Measurements from ENCODE around the gene ALDH3A1. TPM values are rescaled to one million over a fixed set of nuclear protein-coding genes. Genes with fewer than 3 reads are reported as not detected.

ALDH3A1 gene
- total RNA-seq, 1 donor from 2014 or later = 17.1 TPM

DNA sequence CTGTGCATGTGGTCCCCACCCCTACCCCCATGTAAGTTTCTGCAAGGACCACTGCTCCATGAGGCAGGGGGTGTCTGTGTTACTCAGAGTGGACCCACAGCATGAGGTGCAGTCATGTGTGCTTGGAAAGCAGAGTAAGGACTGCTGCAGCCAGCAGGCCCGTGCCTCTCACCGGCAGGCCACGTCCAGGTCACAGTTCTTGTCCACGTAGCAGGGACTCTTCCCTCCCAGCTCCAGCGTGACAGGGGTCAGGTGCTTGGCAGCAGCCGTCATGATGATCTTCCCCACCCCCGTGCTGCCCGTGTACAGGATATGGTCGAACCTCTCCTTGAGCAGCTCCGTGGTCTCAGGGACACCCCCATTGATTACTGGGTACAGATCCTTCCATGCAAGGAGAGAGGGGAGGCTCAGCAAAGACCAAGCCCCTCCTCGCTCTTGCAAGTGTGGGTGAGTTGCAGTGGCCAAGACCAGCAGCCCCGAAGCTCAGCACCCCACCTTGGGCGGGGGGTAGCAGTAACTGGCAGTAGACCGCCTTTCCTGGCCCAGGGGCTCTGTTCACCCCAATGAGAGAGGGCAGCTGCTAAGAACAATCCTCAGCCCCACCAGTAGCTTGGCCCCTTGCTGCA is 6.2 kb downstream of the ALDH3A1 start:
- DNase-seq = no peak

DNA sequence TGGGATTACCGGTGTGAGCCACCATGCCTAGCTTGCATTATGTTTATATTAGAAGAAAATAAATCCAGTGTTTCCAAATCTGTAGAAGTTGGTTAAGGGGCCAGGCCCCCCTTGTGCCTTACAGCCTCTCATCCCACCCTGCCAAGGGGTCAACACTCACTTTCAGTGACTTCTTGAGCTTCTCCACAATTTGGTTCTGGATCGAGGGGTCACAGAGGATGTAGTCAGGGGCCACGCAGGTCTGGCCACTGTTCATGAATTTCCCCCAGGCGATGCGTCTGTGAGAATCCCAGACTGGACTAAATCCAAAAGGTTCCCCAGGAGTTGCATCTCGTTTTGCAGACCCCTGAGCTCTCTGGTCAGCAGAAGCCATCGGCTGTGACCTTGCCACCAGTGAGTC is 7.2 kb downstream of the ALDH3A1 start:
- DNase-seq = no peak

GRCh38 chr17:19739241-19740201 is 8.6 kb downstream of the ALDH3A1 start:
- DNase-seq = no peak

DNA sequence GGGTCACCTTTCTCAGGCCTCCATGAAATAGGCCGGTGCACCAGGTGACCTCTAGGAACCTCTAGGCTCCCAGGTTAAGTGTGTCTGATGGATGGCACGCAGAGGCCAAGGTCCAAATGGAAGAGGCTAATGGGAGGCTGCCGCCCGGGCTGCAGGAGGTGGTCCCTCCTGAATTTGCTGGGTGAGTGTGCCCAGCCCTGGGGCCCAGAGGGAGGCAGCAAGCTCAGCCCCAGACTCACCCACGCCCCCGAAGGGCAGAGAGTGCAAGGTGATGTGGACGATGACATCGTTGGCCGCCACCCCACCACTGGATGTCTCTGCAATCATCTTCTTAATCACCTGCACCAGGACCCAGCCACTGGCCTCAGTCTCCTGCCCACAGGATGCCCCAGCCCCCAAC is 9.3 kb downstream of the ALDH3A1 start:
- no peak for DNase-seq

DNA sequence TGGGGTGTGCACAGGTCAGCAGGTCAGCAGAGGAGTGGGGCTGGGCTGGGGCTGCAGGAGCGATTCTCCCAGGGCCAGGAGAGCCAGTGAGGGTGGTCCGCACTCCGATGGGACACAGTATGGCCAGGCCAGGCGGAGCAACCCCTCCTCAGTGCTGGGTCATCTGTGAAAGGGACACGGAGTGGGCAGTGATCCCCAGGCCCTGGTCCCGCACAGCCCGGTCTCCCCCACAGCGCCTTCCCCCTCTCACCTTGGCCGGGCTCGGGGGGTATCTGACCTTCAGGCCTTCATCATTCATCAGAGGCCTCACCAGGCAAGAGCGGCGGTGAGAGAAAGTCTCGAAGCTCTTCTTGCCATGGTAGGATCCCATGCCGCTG is 10.0 kb downstream of the ALDH3A1 start:
- no peak for DNase-seq

- no peak for DNase-seq
Measured at GRCh38 chr17:19737305-19738072, 10.6 kb downstream of the ALDH3A1 start.

GRCh38 chr17:19736071-19736470 is 12.0 kb downstream of the ALDH3A1 start:
- no peak for DNase-seq

DNA sequence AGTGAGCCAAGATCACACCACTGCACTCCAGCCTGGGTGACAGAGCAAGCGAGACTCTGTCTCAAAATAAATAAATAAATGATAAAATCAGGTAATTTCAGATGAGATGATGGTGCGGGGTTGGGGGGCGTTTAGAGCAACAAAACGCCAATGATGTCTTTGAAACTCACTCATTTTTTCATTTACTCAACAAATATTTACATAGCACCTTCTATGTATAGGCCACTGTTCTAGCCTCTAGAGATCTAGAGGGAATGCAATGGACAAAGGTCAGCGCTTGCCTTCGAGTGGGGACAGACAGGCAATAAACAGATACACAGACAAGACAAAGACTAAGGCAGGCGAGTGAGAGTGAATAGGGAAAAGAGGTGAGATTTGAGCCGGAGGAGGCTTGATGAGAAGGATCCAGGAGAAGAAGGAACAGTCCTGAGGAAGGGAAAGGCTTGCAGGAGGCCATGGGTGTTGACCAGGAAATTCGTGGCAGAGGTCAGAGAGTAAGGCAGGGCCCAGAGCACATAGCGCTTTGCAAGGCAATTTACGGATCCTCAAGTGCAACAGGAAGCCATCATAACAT is 14.1 kb downstream of the ALDH3A1 start:
- DNase-seq = no peak

DNA sequence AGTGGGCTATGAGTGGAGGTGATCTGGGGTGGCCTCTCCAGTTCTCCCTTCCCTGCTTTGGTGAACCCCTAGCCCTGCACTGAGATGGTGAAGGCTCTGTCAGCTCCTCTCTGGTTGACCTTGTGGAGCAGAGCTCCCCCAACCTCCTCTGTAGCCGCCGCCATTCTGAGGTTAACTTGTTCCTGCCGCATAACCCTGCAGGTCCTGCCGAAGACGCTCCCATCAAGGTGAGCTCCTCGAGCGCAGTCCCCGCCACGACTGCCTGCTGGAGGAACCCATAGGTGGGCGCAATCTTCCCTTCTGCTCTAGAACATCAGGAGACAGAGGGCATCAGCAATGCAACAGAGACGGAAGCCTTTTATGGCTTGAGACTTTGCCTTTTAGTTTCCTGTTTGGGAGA is 16.5 kb downstream of the ALDH3A1 start:
- DNase-seq = no peak

DNA sequence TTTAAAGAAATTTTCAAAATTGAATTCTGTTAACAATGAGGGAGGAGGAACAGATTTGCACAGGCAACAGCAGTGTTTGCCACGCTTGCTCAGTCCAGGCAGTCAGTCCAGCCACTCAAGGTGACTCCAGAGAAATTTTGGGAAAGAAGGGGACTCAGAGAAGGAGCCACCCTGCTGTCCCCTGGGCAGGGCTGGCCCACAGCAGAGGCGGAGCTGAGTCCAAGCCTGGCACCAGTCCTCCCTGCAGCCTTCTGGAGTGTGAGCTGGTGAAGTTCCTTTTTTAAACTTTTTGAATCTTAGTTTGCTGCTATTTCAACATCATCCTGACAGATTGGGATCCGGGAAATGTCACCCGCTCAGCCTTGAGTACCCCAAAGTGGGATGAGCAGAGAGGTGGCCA is 17.3 kb downstream of the ALDH3A1 start:
- DNase-seq = no peak

- no peak for DNase-seq
Measured at GRCh38 chr17:19729900-19730299, 18.2 kb downstream of the ALDH3A1 start.

GRCh38 chr17:19728084-19728495 is 20.0 kb downstream of the ALDH3A1 start:
- DNase-seq = peak; percentile 97

- DNase-seq = peak; percentile 95
Measured at GRCh38 chr17:19727501-19728078, 20.5 kb downstream of the ALDH3A1 start.

- DNase-seq = peak; percentile 45
Measured at GRCh38 chr17:19726631-19727376, 21.3 kb downstream of the ALDH3A1 start.

DNA sequence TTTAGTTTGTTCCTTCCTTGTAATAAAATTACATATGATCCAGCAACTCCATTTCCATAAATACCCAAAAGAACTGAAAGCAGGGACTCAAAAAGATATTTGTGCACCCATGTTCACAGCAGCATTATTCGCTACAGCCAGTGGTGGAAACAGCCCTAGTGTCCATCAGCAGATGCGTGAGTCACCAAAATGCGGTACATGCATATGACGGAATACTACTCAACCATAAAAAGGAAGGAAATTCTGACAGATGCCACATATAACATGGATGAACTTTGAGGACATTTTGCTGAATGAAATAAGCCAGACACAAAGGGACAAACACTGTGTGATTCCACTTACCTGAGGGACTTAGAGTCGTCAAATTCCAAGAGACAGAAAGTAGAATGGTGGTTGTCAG is 22.6 kb downstream of the ALDH3A1 start:
- DNase-seq = no peak

DNA sequence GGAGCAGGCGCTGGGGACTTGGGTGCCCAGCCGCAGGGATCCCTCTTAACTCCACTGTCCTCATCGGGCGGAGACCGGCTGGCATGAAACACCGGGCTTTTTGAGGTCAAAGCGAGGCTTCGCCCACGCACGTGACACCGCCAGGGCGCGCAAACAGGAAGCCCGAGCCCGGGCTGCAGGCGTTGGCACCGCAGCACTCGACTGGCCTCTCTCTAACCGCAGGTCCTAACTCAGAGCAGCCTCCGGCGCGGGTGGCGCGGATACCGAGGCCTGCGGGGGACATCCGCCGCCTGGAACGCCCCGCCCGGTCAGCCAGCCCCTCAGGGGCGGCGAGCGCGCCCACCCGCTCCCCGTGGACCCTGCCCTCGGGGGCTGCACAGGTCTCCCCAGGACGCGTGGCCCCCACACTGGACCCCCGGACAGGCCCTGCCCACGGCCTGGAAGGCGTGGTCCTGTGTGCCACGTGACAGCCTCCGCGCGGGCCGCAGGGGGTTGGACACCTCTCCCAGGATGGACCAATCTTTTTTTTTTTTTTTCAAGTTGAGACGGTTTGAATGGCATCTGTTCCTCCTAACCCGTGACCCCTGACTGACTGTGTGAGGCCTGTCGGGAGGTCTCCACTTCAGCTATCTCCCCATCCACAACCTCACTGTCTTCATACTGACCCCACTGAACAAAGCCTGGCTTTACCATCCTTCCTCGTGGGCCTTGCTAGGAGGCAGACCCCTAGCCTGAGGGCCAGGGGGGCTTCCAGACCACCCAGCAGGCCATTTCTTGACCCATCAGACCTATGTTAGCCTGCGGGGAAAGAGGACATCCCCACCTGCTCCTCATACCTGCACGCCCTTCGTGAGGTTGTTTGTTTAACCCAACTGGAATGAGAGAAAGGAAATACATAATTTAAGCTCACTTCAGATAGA is 23.3 kb downstream of the ALDH3A1 start:
- no peak for DNase-seq

GRCh38 chr17:19723964-19724363 is 24.1 kb downstream of the ALDH3A1 start:
- peak; percentile 46 for DNase-seq

DNA sequence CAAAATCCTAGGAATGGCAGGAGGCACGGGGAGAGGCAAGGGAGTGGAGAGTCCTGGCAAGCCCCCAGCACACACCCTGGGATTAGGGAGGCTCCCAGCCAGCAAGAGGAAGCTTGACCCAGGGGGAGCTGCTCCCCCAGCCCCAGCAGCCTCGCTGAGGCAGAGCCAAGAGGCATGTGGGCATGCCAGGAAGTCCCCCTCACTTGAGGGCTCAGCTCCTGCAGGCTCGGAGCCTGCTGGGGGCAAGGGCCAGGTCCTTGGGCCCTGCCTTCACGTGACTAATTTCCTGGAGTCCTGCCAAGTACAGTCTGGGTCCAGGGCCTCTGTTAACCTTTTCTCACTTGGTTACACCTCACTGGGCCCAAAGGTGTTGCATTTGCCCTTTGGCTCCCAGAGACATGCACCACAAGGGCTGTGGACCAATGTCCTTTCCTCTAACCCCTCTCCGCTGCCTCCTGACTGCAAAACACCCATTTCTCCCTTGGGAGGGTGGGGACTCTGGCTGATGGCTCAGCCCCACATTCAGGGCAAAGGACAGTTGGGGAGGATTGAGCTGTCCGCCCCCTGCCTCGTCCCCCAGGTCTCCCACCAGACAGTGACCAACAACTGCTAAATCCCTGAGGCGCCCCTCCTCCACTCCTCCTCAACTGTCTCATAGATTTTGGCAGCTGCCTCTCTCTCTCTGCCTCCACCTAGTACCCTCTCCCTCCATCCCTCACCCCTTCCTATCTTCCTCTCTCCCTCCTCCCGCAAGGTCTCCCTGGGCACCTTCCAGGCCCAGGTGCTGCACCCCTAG is 27.3 kb downstream of the ALDH3A1 start:
- peak; percentile 34 for DNase-seq

DNA sequence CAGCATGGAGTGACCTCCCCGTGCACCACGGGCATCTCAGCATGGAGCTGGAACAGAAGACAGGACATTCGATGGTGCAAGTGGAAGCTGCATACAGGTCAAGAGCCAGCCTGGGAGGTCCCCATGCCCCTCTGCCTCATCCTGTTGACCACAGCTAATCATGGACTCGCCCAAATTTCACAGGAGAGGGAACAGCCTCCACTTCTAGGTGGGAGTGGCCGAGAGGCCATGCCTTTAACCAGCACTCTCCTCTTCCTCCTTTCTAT is 28.0 kb downstream of the ALDH3A1 start:
- no peak for DNase-seq

Data from tongue (tissue), 2 donors.